ENCODE measurements around the gene PDCL2. TPM values are rescaled to one million over a fixed set of nuclear protein-coding genes. Genes with fewer than 3 reads are reported as not detected.

Gene PDCL2
- total and polyA plus RNA-seq, 9 of the 15 experiments (the other 6 are each of a cell fraction or from before 2014, with no cell fraction given): 0.62 to 2.5 (median 1.2) TPM

DNA sequence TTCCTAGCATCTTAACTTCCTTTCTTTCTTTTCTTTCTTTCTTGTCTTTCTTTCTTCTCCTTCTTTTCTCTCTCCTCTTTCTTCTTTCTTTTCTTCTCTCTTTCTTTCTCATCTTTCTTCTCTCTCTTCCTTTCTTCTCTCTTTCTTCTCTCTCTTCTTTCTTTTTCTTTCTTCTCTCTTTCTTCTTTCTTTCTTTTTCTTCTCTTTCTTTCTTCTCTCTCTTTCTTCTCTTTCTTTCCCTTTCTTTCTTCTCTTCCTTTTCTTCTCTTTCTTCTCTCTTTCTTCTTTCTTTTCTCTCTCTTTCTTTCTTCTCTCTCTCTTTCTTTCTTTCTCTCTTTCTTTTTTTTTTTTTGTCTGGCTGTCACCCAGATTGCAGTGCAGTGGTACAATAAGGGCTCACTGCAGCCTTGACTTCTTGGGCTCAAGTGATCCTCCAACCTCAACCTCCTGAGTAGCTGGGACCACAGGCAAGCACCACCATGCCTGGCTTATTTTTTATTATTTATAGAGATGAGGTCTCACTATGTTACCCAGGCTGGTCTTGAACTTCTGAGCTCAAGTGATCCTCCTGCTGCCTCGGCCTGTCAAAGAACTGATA, 26.6 kb upstream of the PDCL2 start (continued):
- TF ChIP-seq, protein P1, sequence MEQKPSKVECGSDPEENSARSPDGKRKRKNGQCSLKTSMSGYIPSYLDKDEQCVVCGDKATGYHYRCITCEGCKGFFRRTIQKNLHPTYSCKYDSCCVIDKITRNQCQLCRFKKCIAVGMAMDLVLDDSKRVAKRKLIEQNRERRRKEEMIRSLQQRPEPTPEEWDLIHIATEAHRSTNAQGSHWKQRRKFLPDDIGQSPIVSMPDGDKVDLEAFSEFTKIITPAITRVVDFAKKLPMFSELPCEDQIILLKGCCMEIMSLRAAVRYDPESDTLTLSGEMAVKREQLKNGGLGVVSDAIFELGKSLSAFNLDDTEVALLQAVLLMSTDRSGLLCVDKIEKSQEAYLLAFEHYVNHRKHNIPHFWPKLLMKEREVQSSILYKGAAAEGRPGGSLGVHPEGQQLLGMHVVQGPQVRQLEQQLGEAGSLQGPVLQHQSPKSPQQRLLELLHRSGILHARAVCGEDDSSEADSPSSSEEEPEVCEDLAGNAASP (IDR thresholded peaks at IDR 0.05): no peak
- TF ChIP-seq, protein P2, sequence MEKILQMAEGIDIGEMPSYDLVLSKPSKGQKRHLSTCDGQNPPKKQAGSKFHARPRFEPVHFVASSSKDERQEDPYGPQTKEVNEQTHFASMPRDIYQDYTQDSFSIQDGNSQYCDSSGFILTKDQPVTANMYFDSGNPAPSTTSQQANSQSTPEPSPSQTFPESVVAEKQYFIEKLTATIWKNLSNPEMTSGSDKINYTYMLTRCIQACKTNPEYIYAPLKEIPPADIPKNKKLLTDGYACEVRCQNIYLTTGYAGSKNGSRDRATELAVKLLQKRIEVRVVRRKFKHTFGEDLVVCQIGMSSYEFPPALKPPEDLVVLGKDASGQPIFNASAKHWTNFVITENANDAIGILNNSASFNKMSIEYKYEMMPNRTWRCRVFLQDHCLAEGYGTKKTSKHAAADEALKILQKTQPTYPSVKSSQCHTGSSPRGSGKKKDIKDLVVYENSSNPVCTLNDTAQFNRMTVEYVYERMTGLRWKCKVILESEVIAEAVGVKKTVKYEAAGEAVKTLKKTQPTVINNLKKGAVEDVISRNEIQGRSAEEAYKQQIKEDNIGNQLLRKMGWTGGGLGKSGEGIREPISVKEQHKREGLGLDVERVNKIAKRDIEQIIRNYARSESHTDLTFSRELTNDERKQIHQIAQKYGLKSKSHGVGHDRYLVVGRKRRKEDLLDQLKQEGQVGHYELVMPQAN (IDR thresholded peaks at IDR 0.05; ENCODE audit: borderline replicate concordance): 0 out of 2 replicates have a peak, but pooled peaks have one; percentile 36
- TF ChIP-seq KHSRP (IDR thresholded peaks at IDR 0.05) (no peak), SAP30 (IDR thresholded peaks at IDR 0.05; ENCODE audit: borderline replicate concordance, insufficient read depth, low read depth, low read length, poor library complexity, severe bottlenecking) (no peak), MTA2 (IDR thresholded peaks at IDR 0.05; ENCODE audit: low read depth) (peak; percentile 19; the same call in 1 of the 2 replicates), TAF9B (IDR thresholded peaks at IDR 0.05; ENCODE audit: partially characterized antibody) (no peak), SIX5 (IDR thresholded peaks at IDR 0.05; ENCODE audit: borderline replicate concordance in 1 of 2, insufficient read depth in 1 of 2, low read depth in 1 of 2, low read length in 2 of 2) (no peak), ZNF232 (CRISPR knock-in tag; IDR thresholded peaks at IDR 0.05) (no peak), NFIC (IDR thresholded peaks at IDR 0.05) (peak; percentile 17; the same call in 1 of the 2 replicates)
- TF ChIP-seq, protein P3, sequence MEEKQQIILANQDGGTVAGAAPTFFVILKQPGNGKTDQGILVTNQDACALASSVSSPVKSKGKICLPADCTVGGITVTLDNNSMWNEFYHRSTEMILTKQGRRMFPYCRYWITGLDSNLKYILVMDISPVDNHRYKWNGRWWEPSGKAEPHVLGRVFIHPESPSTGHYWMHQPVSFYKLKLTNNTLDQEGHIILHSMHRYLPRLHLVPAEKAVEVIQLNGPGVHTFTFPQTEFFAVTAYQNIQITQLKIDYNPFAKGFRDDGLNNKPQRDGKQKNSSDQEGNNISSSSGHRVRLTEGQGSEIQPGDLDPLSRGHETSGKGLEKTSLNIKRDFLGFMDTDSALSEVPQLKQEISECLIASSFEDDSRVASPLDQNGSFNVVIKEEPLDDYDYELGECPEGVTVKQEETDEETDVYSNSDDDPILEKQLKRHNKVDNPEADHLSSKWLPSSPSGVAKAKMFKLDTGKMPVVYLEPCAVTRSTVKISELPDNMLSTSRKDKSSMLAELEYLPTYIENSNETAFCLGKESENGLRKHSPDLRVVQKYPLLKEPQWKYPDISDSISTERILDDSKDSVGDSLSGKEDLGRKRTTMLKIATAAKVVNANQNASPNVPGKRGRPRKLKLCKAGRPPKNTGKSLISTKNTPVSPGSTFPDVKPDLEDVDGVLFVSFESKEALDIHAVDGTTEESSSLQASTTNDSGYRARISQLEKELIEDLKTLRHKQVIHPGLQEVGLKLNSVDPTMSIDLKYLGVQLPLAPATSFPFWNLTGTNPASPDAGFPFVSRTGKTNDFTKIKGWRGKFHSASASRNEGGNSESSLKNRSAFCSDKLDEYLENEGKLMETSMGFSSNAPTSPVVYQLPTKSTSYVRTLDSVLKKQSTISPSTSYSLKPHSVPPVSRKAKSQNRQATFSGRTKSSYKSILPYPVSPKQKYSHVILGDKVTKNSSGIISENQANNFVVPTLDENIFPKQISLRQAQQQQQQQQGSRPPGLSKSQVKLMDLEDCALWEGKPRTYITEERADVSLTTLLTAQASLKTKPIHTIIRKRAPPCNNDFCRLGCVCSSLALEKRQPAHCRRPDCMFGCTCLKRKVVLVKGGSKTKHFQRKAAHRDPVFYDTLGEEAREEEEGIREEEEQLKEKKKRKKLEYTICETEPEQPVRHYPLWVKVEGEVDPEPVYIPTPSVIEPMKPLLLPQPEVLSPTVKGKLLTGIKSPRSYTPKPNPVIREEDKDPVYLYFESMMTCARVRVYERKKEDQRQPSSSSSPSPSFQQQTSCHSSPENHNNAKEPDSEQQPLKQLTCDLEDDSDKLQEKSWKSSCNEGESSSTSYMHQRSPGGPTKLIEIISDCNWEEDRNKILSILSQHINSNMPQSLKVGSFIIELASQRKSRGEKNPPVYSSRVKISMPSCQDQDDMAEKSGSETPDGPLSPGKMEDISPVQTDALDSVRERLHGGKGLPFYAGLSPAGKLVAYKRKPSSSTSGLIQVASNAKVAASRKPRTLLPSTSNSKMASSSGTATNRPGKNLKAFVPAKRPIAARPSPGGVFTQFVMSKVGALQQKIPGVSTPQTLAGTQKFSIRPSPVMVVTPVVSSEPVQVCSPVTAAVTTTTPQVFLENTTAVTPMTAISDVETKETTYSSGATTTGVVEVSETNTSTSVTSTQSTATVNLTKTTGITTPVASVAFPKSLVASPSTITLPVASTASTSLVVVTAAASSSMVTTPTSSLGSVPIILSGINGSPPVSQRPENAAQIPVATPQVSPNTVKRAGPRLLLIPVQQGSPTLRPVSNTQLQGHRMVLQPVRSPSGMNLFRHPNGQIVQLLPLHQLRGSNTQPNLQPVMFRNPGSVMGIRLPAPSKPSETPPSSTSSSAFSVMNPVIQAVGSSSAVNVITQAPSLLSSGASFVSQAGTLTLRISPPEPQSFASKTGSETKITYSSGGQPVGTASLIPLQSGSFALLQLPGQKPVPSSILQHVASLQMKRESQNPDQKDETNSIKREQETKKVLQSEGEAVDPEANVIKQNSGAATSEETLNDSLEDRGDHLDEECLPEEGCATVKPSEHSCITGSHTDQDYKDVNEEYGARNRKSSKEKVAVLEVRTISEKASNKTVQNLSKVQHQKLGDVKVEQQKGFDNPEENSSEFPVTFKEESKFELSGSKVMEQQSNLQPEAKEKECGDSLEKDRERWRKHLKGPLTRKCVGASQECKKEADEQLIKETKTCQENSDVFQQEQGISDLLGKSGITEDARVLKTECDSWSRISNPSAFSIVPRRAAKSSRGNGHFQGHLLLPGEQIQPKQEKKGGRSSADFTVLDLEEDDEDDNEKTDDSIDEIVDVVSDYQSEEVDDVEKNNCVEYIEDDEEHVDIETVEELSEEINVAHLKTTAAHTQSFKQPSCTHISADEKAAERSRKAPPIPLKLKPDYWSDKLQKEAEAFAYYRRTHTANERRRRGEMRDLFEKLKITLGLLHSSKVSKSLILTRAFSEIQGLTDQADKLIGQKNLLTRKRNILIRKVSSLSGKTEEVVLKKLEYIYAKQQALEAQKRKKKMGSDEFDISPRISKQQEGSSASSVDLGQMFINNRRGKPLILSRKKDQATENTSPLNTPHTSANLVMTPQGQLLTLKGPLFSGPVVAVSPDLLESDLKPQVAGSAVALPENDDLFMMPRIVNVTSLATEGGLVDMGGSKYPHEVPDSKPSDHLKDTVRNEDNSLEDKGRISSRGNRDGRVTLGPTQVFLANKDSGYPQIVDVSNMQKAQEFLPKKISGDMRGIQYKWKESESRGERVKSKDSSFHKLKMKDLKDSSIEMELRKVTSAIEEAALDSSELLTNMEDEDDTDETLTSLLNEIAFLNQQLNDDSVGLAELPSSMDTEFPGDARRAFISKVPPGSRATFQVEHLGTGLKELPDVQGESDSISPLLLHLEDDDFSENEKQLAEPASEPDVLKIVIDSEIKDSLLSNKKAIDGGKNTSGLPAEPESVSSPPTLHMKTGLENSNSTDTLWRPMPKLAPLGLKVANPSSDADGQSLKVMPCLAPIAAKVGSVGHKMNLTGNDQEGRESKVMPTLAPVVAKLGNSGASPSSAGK (IDR thresholded peaks at IDR 0.05): no peak
- TF ChIP-seq, protein P4, sequence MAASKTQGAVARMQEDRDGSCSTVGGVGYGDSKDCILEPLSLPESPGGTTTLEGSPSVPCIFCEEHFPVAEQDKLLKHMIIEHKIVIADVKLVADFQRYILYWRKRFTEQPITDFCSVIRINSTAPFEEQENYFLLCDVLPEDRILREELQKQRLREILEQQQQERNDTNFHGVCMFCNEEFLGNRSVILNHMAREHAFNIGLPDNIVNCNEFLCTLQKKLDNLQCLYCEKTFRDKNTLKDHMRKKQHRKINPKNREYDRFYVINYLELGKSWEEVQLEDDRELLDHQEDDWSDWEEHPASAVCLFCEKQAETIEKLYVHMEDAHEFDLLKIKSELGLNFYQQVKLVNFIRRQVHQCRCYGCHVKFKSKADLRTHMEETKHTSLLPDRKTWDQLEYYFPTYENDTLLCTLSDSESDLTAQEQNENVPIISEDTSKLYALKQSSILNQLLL (CRISPR knock-in tag; IDR thresholded peaks at IDR 0.05; ENCODE audit: borderline replicate concordance): no peak

Measured in K562 (cell line).